ENCODE results near the gene TCHHL1. TPM values are rescaled to one million over a fixed set of nuclear protein-coding genes. Genes with fewer than 3 reads are reported as not detected.

TCHHL1 gene
- total RNA-seq, 3 donors from 2014 or later = not detected

DNA sequence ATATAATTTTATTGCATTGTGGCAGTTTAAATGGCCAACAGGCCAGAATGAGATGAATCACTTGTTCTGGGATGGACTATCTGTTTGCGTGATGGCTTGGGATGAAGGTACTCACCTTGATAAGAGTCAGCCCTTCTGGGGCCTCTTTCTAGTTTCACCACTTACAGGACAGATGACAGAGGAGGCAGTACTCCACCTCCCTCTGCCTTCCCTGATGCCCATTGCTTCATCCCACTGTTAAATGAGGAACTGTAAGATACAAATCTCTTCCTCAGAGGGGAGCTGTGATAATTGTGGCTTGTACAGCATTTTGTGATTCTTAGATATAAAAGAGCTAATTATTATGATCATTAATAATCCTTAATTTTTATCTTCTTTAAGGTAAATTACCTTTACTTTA, 30.1 kb upstream of the TCHHL1 start:
- Histone ChIP-seq H3K9me3 (no peaks in the 10 kb centered on the region), H3K4me3 (no peak overlapping the region), H3K36me3 (ENCODE audit: low read depth) (no peaks in the 10 kb centered on the region), H3K4me1 (ENCODE audit: low read depth) (no peaks in the 10 kb centered on the region)
- no peak for DNase-seq
- TF ChIP-seq, protein P1, sequence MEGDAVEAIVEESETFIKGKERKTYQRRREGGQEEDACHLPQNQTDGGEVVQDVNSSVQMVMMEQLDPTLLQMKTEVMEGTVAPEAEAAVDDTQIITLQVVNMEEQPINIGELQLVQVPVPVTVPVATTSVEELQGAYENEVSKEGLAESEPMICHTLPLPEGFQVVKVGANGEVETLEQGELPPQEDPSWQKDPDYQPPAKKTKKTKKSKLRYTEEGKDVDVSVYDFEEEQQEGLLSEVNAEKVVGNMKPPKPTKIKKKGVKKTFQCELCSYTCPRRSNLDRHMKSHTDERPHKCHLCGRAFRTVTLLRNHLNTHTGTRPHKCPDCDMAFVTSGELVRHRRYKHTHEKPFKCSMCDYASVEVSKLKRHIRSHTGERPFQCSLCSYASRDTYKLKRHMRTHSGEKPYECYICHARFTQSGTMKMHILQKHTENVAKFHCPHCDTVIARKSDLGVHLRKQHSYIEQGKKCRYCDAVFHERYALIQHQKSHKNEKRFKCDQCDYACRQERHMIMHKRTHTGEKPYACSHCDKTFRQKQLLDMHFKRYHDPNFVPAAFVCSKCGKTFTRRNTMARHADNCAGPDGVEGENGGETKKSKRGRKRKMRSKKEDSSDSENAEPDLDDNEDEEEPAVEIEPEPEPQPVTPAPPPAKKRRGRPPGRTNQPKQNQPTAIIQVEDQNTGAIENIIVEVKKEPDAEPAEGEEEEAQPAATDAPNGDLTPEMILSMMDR (IDR thresholded peaks at IDR 0.05) = no peak
- ATAC-seq = no peak
- intact Hi-C loops (cut with DNase I, micrococcal nuclease) = no loop called here

DNA sequence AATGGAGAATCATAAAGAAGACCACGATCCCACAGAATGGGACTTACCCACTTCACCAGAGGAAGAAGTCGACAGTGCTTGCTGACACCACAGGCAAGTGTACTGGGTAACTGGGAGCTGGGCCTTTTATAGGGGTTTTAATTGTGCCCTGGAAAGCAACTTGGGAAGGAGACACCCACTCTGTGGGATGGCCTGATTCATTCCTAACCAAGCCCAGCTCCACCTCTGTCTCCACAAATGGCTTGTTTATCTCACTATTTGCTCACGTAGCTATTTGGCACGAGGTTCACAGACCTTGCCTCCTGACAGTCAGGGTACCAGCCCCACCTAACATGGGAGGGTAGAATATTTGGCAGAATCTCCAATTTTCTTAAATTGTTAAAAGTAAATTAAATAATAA, 26.5 kb upstream of the TCHHL1 start, which contains the start of gene TCHH:
TSS of gene TCHH (minus strand) at position 101 of the 400 bp plus-strand sequence. CDS start 1,364 bp downstream, outside the sequence.
- peaks cover 24% of the 10 kb centered on the region for H3K4me1 ChIP-seq (ENCODE audit: low read depth)
- intact Hi-C loops (cut with DNase I, micrococcal nuclease) = no loop called here
- ATAC-seq = no peak

GRCh38 chr1:152112885-152113432, 24.1 kb upstream of the TCHHL1 start:
- no peak overlapping the region for H3K4me3 ChIP-seq
- H3K36me3 ChIP-seq (ENCODE audit: low read depth) = no peaks in the 10 kb centered on the region
- peaks cover 45% of the 10 kb centered on the region for H3K4me1 ChIP-seq (ENCODE audit: low read depth)
- ATAC-seq = no peak
- TF ChIP-seq, protein P1 (IDR thresholded peaks at IDR 0.05) = no peak
- no peaks in the 10 kb centered on the region for H3K9me3 ChIP-seq
- no peak for DNase-seq
- intact Hi-C loops (cut with DNase I, micrococcal nuclease) = no loop called here

More for the DNA sequence above, 26.5 kb upstream of the TCHHL1 start, which contains the start of gene TCHH:
- no peaks in the 10 kb centered on the region for H3K9me3 ChIP-seq
- TF ChIP-seq, protein P1 (IDR thresholded peaks at IDR 0.05) = no peak
- H3K4me3 ChIP-seq = no peak within 1 kb of the TSS
- no peaks in the 10 kb centered on the region for H3K36me3 ChIP-seq (ENCODE audit: low read depth)
- no peak for DNase-seq

DNA sequence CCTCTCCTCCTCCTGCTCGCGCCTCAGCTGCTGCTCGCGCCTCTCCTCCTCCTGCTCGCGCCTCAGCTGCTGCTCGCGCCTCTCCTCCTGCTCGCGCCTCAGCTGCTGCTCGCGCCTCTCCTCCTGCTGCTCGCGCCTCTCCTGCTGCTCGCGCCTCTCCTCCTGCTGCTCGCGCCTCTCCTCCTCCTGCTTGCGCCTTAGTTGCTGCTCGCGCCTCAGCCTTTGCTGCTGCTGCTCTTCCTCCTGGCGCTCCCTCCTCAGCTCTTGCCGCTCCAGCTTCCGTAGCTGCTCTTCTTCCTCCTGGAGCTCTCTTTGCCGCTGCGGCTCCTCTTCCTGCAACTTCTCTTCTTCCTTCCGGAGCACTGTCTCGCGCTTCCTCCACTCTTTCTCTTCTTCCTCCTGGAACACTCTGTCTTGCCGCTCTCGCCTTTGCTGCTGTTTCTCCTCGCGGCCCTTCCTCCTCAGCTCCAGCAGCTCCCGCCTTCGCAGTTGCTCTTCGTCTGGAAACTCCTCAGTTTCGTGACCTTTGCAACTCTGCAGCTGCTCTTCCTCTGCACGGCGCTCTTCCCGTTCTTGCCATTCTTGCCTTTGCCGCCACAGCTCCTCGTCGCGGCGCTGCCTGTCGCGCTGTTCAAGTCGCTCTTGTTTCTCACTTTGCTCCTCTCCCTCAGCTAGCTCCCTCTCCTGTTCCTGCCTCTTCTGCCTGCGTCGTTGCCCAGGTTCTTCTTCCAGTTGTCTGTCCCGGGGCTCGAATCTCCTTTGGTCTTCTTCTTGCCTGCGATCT, 23.4 kb upstream of the TCHHL1 start:
- Histone ChIP-seq H3K4me1 (ENCODE audit: low read depth) (peaks cover 50% of the 10 kb centered on the region), H3K4me3 (no peak overlapping the region), H3K9me3 (no peaks in the 10 kb centered on the region), H3K36me3 (ENCODE audit: low read depth) (no peaks in the 10 kb centered on the region)
- DNase-seq = peak; percentile 7 to 27 (median 26)
- TF ChIP-seq, protein P1 (IDR thresholded peaks at IDR 0.05) = no peak
- ATAC-seq = peak; percentile 7
- intact Hi-C loops (cut with DNase I, micrococcal nuclease) = no loop called here

DNA sequence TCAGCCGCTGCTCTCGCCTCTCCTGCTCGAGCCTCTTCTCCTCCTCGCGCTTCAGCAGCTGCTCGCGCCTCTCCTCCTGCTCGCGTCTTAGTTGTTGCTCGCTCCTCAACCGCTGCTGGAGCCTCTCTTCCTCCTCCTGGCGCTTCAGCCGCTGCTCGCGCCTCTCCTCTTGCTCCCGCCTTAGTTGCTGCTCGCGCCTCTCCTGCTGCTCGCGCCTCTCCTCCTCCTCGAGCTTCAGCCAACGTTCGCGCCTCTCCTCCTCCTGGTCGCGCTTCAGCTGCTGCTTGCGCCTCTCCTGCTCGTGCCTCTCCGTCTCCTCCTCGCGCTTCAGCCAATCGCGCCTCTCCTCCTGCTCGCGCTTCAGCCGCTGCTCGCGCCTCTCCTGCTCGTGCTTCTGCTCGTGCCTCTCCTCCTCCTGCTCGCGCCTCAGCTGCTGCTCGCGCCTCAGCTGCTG, 22.7 kb upstream of the TCHHL1 start:
- H3K4me1 ChIP-seq (ENCODE audit: low read depth) = peaks cover 50% of the 10 kb centered on the region
- intact Hi-C loops (cut with DNase I, micrococcal nuclease) = no loop called here
- ATAC-seq = peak; percentile 38
- no peaks in the 10 kb centered on the region for H3K9me3 ChIP-seq
- TF ChIP-seq, protein P1 (IDR thresholded peaks at IDR 0.05) = no peak
- no peaks in the 10 kb centered on the region for H3K36me3 ChIP-seq (ENCODE audit: low read depth)
- H3K4me3 ChIP-seq = no peak overlapping the region
- peak; percentile 1 to 50 (median 35) for DNase-seq

Data from mucosa of descending colon (tissue), 3 donors.